ENCODE results near the gene NPRL2. TPM values are rescaled to one million over a fixed set of nuclear protein-coding genes. Genes with fewer than 3 reads are reported as not detected.

Gene NPRL2
- total and polyA plus RNA-seq, 2 of the 13 experiments (the other 11 are each of a cell fraction or from before 2014, with no cell fraction given), result 30.6 to 51.4 TPM

DNA sequence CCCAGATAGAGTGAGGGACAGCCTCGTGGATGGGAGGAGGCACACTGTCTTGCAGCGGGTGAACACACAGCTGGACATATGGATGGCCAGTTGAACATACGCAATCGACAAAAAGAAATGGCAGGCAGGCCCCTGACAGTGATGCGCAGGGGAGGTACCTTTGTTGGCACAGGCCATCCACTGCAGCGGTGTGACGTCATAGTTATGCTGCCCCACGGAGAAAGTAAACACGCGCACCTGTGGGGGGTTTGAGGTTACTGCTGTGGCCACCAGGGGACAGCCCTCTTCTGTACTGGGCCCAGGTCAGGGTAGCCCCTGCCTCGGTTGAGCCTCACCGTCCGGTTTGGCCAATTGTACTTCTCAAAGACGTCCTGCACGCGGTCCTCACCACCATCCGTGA is 28.2 kb upstream of the NPRL2 start:
- TF ChIP-seq ZNF629 (CRISPR knock-in tag; conservative IDR thresholded peaks at IDR 0.05), result no peak
- TF ChIP-seq CREB1 (IDR thresholded peaks at IDR 0.05), result peak; percentile 97
- no peak for TF ChIP-seq CREB1 (CRISPR knock-in tag; IDR thresholded peaks at IDR 0.05)
- no peak for TF ChIP-seq RBM22 (optimal IDR thresholded peaks at IDR 0.05; ENCODE audit: low read length)
- no peak for TF ChIP-seq DRAP1 (CRISPR knock-in tag; IDR thresholded peaks at IDR 0.05)
- no peak for TF ChIP-seq ATF6 (CRISPR knock-in tag; conservative IDR thresholded peaks at IDR 0.05)
- TF ChIP-seq ATF7 (IDR thresholded peaks at IDR 0.05), result peak; percentile 96
- TF ChIP-seq ATF7 (CRISPR knock-in tag; IDR thresholded peaks at IDR 0.05), result no peak
- no peak overlapping the region for H3K4me2 ChIP-seq (ENCODE audit: low read depth, low read length)
- H3K79me2 ChIP-seq (ENCODE audit: insufficient read depth, low read length), result no peaks in the 10 kb centered on the region
- H3K4me3 ChIP-seq (replicated peaks in 1 of 3; ENCODE audit: insufficient read depth in 1 of 3, low read depth in 2 of 3, low read length in 3 of 3), result no peak overlapping the region
- ChIA-PET CTCF (ENCODE audit: low intra/inter-chr PET ratio, low total read pairs) (no interaction called here), POLR2A (no interaction called here)
- intact Hi-C loops (cut with micrococcal nuclease; ENCODE audit: unreplicated experiment), result no loop called here
- no TSS peak for BruUV-seq (replicated peaks)
- peaks cover 16% of the 10 kb centered on the region for H3K4me1 ChIP-seq (ENCODE audit: insufficient read depth, low read length)
- FAIRE-seq (no peak), DNase-seq (ENCODE audit: low spot score) (no peak), ATAC-seq (no peak)
- no peak overlapping the region for H3K9ac ChIP-seq (ENCODE audit: insufficient read depth, low read depth, low read length)
- H2AFZ ChIP-seq (ENCODE audit: low read length), result no peak overlapping the region
- in situ Hi-C loops (cut with HindIII; ENCODE audit: extremely low pct_ligation_motif_present, low pct_unique_long_range_greater_than_20kb), result no loop called here
- peaks cover 9 to 29% of the 10 kb centered on the region in 2 experiments; a peak in 4 of 5 replicates for H3K27me3 ChIP-seq (ENCODE audit: control insufficient read depth in 1 of 2, insufficient read depth in 2 of 2, low read length in 2 of 2)
- 74% methylated on average over 10 of the region's 17 CpGs for WGBS (ENCODE audit: low lambda C conversion rate)
- no peaks in the 10 kb centered on the region for H3K36me3 ChIP-seq (replicated peaks in 1 of 2; ENCODE audit: control insufficient read depth in 1 of 2, insufficient read depth in 2 of 2, low read length in 2 of 2)
- no peaks in the 10 kb centered on the region for H4K20me1 ChIP-seq (ENCODE audit: insufficient read depth, low read length)
- H3K27ac ChIP-seq (ENCODE audit: extremely low read length, insufficient read depth, low read length), result no peak overlapping the region
- no peaks in the 10 kb centered on the region for H3K9me3 ChIP-seq (ENCODE audit: low read length)

- Histone ChIP-seq H3K4me3 (replicated peaks in 1 of 3; ENCODE audit: insufficient read depth in 1 of 3, low read depth in 2 of 3, low read length in 3 of 3) (no peak overlapping the region), H3K9me3 (ENCODE audit: low read length) (no peaks in the 10 kb centered on the region), H3K27me3 (ENCODE audit: control insufficient read depth in 1 of 2, insufficient read depth in 2 of 2, low read length in 2 of 2) (peaks cover 8 to 23% of the 10 kb centered on the region in 2 experiments; a peak in 4 of 5 replicates), H3K4me1 (ENCODE audit: insufficient read depth, low read length) (peaks cover 16% of the 10 kb centered on the region), H3K4me2 (ENCODE audit: low read depth, low read length) (no peak overlapping the region), H3K79me2 (ENCODE audit: insufficient read depth, low read length) (no peaks in the 10 kb centered on the region), H4K20me1 (ENCODE audit: insufficient read depth, low read length) (no peaks in the 10 kb centered on the region), H2AFZ (ENCODE audit: low read length) (no peak overlapping the region), H3K36me3 (replicated peaks in 1 of 2; ENCODE audit: control insufficient read depth in 1 of 2, insufficient read depth in 2 of 2, low read length in 2 of 2) (no peaks in the 10 kb centered on the region), H3K9ac (ENCODE audit: insufficient read depth, low read depth, low read length) (no peak overlapping the region), H3K27ac (ENCODE audit: extremely low read length, insufficient read depth, low read length) (no peak overlapping the region)
- BruUV-seq (replicated peaks), result no TSS peak
- intact Hi-C loops (cut with micrococcal nuclease; ENCODE audit: unreplicated experiment), result no loop called here
- DNase-seq (ENCODE audit: low spot score), result no peak
- 0% methylated on average over 2 of the region's 6 CpGs for WGBS (ENCODE audit: low lambda C conversion rate)
- ATAC-seq, result no peak
- POLR2A ChIA-PET, result no interaction called here
- in situ Hi-C loops (cut with HindIII; ENCODE audit: extremely low pct_ligation_motif_present, low pct_unique_long_range_greater_than_20kb), result no loop called here
- FAIRE-seq, result no peak
- CTCF ChIA-PET (ENCODE audit: low intra/inter-chr PET ratio, low total read pairs), result no interaction called here
- TF ChIP-seq, protein P1, sequence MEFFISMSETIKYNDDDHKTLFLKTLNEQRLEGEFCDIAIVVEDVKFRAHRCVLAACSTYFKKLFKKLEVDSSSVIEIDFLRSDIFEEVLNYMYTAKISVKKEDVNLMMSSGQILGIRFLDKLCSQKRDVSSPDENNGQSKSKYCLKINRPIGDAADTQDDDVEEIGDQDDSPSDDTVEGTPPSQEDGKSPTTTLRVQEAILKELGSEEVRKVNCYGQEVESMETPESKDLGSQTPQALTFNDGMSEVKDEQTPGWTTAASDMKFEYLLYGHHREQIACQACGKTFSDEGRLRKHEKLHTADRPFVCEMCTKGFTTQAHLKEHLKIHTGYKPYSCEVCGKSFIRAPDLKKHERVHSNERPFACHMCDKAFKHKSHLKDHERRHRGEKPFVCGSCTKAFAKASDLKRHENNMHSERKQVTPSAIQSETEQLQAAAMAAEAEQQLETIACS (CRISPR knock-in tag; IDR thresholded peaks at IDR 0.05), result no peak
- TF ChIP-seq FIP1L1 (IDR thresholded peaks at IDR 0.05; ENCODE audit: borderline replicate concordance, insufficient read depth, low read depth, low read length), result no peak
- TF ChIP-seq ZNF512 (CRISPR knock-in tag; IDR thresholded peaks at IDR 0.05), result no peak
- TF ChIP-seq ARNT2 (CRISPR knock-in tag; IDR thresholded peaks at IDR 0.05; ENCODE audit: low read depth), result no peak
- no peak for TF ChIP-seq AGO2 (optimal IDR thresholded peaks at IDR 0.05; ENCODE audit: low read depth, low read length)
Observed at GRCh38 chr3:50378024-50378423, 27.4 kb upstream of the NPRL2 start.

Data from HepG2 (cell line).